Astrocyte (in vitro differentiated cells and primary cell): ENCODE results near the gene MYO1F. TPM values are rescaled to one million over a fixed set of nuclear protein-coding genes. Genes with fewer than 3 reads are reported as not detected.
"Not testable (repeated sequence)": the region's sequence is repeated elsewhere in the genome, so short reads cannot be mapped to it uniquely, and the experiment has no call there.

Source experiments
- DNase-seq: peaks from one replicate; pipeline ENCODE4 v3.0.0-alpha.2; 2010; ENCODE audit warnings: low read depth
- FAIRE-seq: peaks from 2 replicates; lab custom pipeline; 2011; peaks lifted over from hg19 to GRCh38; lab: Jason Lieb, UNC
- H2AFZ ChIP-seq: 2 replicates; pipeline ENCODE4 v1.6.0; 2012; ENCODE audit warnings: low read depth, low read length, inconsistent platforms
- H3K27ac ChIP-seq: 2 replicates; pipeline ENCODE4 v1.5.1; 2011; ENCODE audit warnings: low read depth, low read length, inconsistent platforms
- H3K27me3 ChIP-seq: 2 replicates; pipeline ENCODE4 v1.6.0; 2011; ENCODE audit warnings: low read length, inconsistent platforms; ENCODE audit not compliant: insufficient read depth
- H3K36me3 ChIP-seq: 2 replicates; pipeline ENCODE4 v1.5.1; 2011; ENCODE audit warnings: low read length, inconsistent platforms; ENCODE audit not compliant: insufficient read depth
- H3K4me1 ChIP-seq: 2 replicates; pipeline ENCODE4 v1.5.1; 2011; ENCODE audit warnings: low read length, inconsistent platforms; ENCODE audit not compliant: insufficient read depth
- H3K4me2 ChIP-seq: 2 replicates; pipeline ENCODE4 v1.6.0; 2012; ENCODE audit warnings: low read length, inconsistent platforms
- H3K4me3 ChIP-seq: 2 replicates; pipeline ENCODE4 v1.5.1; 2011; ENCODE audit warnings: low read depth, mild to moderate bottlenecking, low read length, inconsistent platforms; ENCODE audit not compliant: insufficient read depth
- H3K79me2 ChIP-seq: 2 replicates; pipeline ENCODE4 v1.6.0; 2012; ENCODE audit warnings: mild to moderate bottlenecking, low read length, inconsistent platforms; ENCODE audit not compliant: insufficient read depth
- H3K9ac ChIP-seq: 2 replicates; pipeline ENCODE4 v1.6.0; 2012; ENCODE audit warnings: mild to moderate bottlenecking, low read length, inconsistent platforms
- H3K9me3 ChIP-seq: 2 replicates; pipeline ENCODE4 v1.5.1; 2012; ENCODE audit warnings: low read depth, mild to moderate bottlenecking, low read length, inconsistent platforms; ENCODE audit not compliant: insufficient read depth
- H4K20me1 ChIP-seq: 2 replicates; pipeline ENCODE4 v1.6.0; 2012; ENCODE audit warnings: low read length, inconsistent platforms; ENCODE audit not compliant: insufficient read depth
- H3K27ac Mint-ChIP-seq: one replicate; pipeline ENCODE4 v1.8.0; 2021; ENCODE audit warnings: mild to moderate bottlenecking, mixed read lengths; ENCODE audit not compliant: unreplicated experiment
- H3K27me3 Mint-ChIP-seq: one replicate; pipeline ENCODE4 v1.8.0; 2021; ENCODE audit warnings: low read depth, mixed read lengths; ENCODE audit not compliant: unreplicated experiment
- H3K36me3 Mint-ChIP-seq: one replicate; pipeline ENCODE4 v1.8.0; 2021; ENCODE audit warnings: low read depth, mixed read lengths; ENCODE audit not compliant: unreplicated experiment
- H3K4me1 Mint-ChIP-seq: one replicate; pipeline ENCODE4 v1.8.0; 2021; ENCODE audit warnings: low read depth, mixed read lengths; ENCODE audit not compliant: unreplicated experiment
- H3K4me3 Mint-ChIP-seq: one replicate; pipeline ENCODE4 v1.8.0; 2021; ENCODE audit warnings: mild to moderate bottlenecking, moderate library complexity, mixed read lengths; ENCODE audit not compliant: unreplicated experiment
- H3K9me3 Mint-ChIP-seq: one replicate; pipeline ENCODE4 v1.8.0; 2021; ENCODE audit warnings: mild to moderate bottlenecking, mixed read lengths; ENCODE audit not compliant: unreplicated experiment
- CTCF ChIP-seq: IDR thresholded peaks from 2 replicates; pipeline ENCODE4 v1.5.1; 2011; ENCODE audit warnings: low read depth, mild to moderate bottlenecking, inconsistent platforms, low read length, moderate library complexity; ENCODE audit not compliant: insufficient read depth
- EZH2 ChIP-seq: IDR thresholded peaks from 2 replicates; pipeline ENCODE4 v1.6.1; 2012; ENCODE audit warnings: mild to moderate bottlenecking, low read length, inconsistent platforms; ENCODE audit not compliant: insufficient read depth
- total RNA-seq: library from RNA; stranded (reverse); gene quantifications from 2 replicates; pipeline ENCODE4 v1.2.1, GENCODE V29; 2021

The MYO1F gene
- total RNA-seq, 1 donor from 2014 or later, result 0.23 TPM

- Histone ChIP-seq H3K27ac (no peak overlapping the region), H3K79me2 (no peaks in the 10 kb centered on the region), H3K36me3 (no peaks in the 10 kb centered on the region), H3K4me3 (no peak overlapping the region), H4K20me1 (no peaks in the 10 kb centered on the region), H3K4me1 (peaks cover 21% of the 10 kb centered on the region), H3K27me3 (no peaks in the 10 kb centered on the region), H3K4me2 (no peak overlapping the region), H3K9ac (no peak overlapping the region), H2AFZ (no peak overlapping the region), H3K9me3 (no peaks in the 10 kb centered on the region)
- Mint-ChIP-seq H3K9me3 (no peaks in the 10 kb centered on the region), H3K27ac (no peak overlapping the region), H3K27me3 (peaks cover 14% of the 10 kb centered on the region), H3K4me1 (peaks cover 8% of the 10 kb centered on the region), H3K4me3 (no peak overlapping the region), H3K36me3 (peaks cover 1% of the 10 kb centered on the region)
- TF ChIP-seq CTCF (no peak), EZH2 (no peak)
- no peak for FAIRE-seq
- DNase-seq, result no peak
Observed at GRCh38 chr19:8567522-8568172, 9.6 kb downstream of the MYO1F start.

GRCh38 chr19:8566855-8567254 is 10.4 kb downstream of the MYO1F start:
- Histone ChIP-seq H3K9ac (no peak overlapping the region), H2AFZ (no peak overlapping the region), H3K4me1 (peaks cover 21% of the 10 kb centered on the region), H3K27me3 (no peaks in the 10 kb centered on the region), H4K20me1 (no peaks in the 10 kb centered on the region), H3K4me2 (no peak overlapping the region), H3K9me3 (no peaks in the 10 kb centered on the region), H3K36me3 (no peaks in the 10 kb centered on the region), H3K4me3 (no peak overlapping the region), H3K79me2 (no peaks in the 10 kb centered on the region), H3K27ac (no peak overlapping the region)
- DNase-seq, result no peak
- no peak overlapping the region for H3K4me3 Mint-ChIP-seq
- no peaks in the 10 kb centered on the region for H3K9me3 Mint-ChIP-seq
- no peak overlapping the region for H3K27ac Mint-ChIP-seq
- TF ChIP-seq CTCF, result no peak
- TF ChIP-seq EZH2, result no peak
- no peak for FAIRE-seq
- peaks cover 8% of the 10 kb centered on the region for H3K4me1 Mint-ChIP-seq
- H3K27me3 Mint-ChIP-seq, result peaks cover 6% of the 10 kb centered on the region
- peaks cover 1% of the 10 kb centered on the region for H3K36me3 Mint-ChIP-seq

- not testable (repeated sequence) for H3K79me2 ChIP-seq, H3K4me3 Mint-ChIP-seq, DNase-seq, H3K27ac Mint-ChIP-seq, H3K27ac ChIP-seq, H3K36me3 ChIP-seq, H3K4me1 Mint-ChIP-seq, H2AFZ ChIP-seq, H3K4me2 ChIP-seq, H3K27me3 Mint-ChIP-seq, H3K9me3 ChIP-seq, H3K27me3 ChIP-seq, H3K36me3 Mint-ChIP-seq, H3K9ac ChIP-seq, FAIRE-seq, H4K20me1 ChIP-seq, H3K9me3 Mint-ChIP-seq, H3K4me3 ChIP-seq
- H3K4me1 ChIP-seq, result peaks cover 14% of the 10 kb centered on the region
Observed at GRCh38 chr19:8564866-8565265, 12.4 kb downstream of the MYO1F start.
